Measurements from ENCODE around the gene ATL1.

GRCh38 chr14:50516091-50516490, 43.9 kb upstream of the ATL1 start:
- no peak for TF ChIP-seq CTCF (conservative IDR thresholded peaks at IDR 0.05)
- no peak for TF ChIP-seq ZFX (IDR thresholded peaks at IDR 0.05)

Data from C4-2B (cell line).